HepG2 (cell line): ENCODE measurements around the gene MAP3K14. TPM values are rescaled to one million over a fixed set of nuclear protein-coding genes. Genes with fewer than 3 reads are reported as not detected.

Experiments
- ATAC-seq: fragments of 200-7000 bp; cut with Tn5 transposase; 3 replicates; pipeline ENCODE4 v1.9.1; 2020; ENCODE audit warnings: mild to moderate bottlenecking, moderate library complexity
- BruUV-seq: library from RNA; stranded (reverse); fragments of 400-500 nt; replicated peaks from 2 replicates; lab custom pipeline; 2021; lab: Mats Ljungman, UMichigan
- CTCF ChIA-PET: fragments of 300-600 bp; formaldehyde crosslinking; extraction: SDS; loops from one replicate; lab custom pipeline; 2021; ENCODE audit warnings: low total read pairs, inconsistent platforms, low intra/inter-chr PET ratio; lab: Yijun Ruan, JAX
- POLR2A ChIA-PET: fragments of 350-600 bp; sonication (Branson Sonifier 250); formaldehyde crosslinking; loops from one replicate; lab custom pipeline; 2020; ENCODE audit warnings: antibody characterized with exemption, inconsistent platforms; lab: Yijun Ruan, JAX
- DNase-seq: peaks from one replicate; pipeline ENCODE4 v3.0.0-alpha.2; 2015; ENCODE audit warnings: low spot score
- FAIRE-seq: peaks from 3 replicates; lab custom pipeline; 2011; peaks lifted over from hg19 to GRCh38; lab: Jason Lieb, UNC
- H2AFZ ChIP-seq: one replicate; pipeline ENCODE4 v1.6.1; 2011; ENCODE audit warnings: low read length, inconsistent platforms
- H3K27ac ChIP-seq: fragments of 300-600 bp; 3 replicates; pipeline ENCODE4 v1.8.0; 2011; ENCODE audit warnings: mixed run types, mild to moderate bottlenecking, mixed read lengths, low read length, inconsistent platforms; ENCODE audit not compliant: insufficient read depth; ENCODE audit errors: extremely low read length
- H3K27me3 ChIP-seq, 2 experiments: fragments of 200-600 bp in 1 of 2; 2 replicates in 1 of 2; 3 replicates in 1 of 2; pipeline versions ENCODE4 v1.6.0 to v1.8.0; 2011; ENCODE audit warnings: low read length in 2 of 2, mild to moderate bottlenecking in 2 of 2, moderate library complexity in 2 of 2, inconsistent platforms in 1 of 2; ENCODE audit not compliant: insufficient read depth in 2 of 2, control insufficient read depth in 1 of 2
- H3K36me3 ChIP-seq, 2 experiments: fragments of 200-600 bp in 1 of 2; replicated peaks in 1 of 2; 2 replicates in 1 of 2; 3 replicates in 1 of 2; pipeline versions ENCODE4 v1.5.1 to v1.8.0; 2011; ENCODE audit warnings: low read length in 2 of 2, inconsistent platforms in 1 of 2; ENCODE audit not compliant: insufficient read depth in 2 of 2, control insufficient read depth in 1 of 2
- H3K4me1 ChIP-seq: 2 replicates; pipeline ENCODE4 v1.5.1; 2012; ENCODE audit warnings: low read length, inconsistent platforms; ENCODE audit not compliant: insufficient read depth
- H3K4me2 ChIP-seq: 2 replicates; pipeline ENCODE4 v1.6.0; 2011; ENCODE audit warnings: low read depth, low read length, inconsistent platforms
- H3K4me3 ChIP-seq, 3 experiments: fragments of 200-600 bp in 1 of 3; sonication (generic), shearing (Covaris generic) in 1 of 3; replicated peaks in 1 of 3; 2 replicates each; pipeline ENCODE4 v1.5.1; 2011 to 2016; ENCODE audit warnings: low read length in 3 of 3, inconsistent platforms in 2 of 3, low read depth in 2 of 3, mild to moderate bottlenecking in 2 of 3, control low read depth in 1 of 3, mixed read lengths in 1 of 3; ENCODE audit not compliant: insufficient read depth in 1 of 3
- H3K79me2 ChIP-seq: one replicate; pipeline ENCODE4 v1.6.1; 2011; ENCODE audit warnings: low read length, inconsistent platforms; ENCODE audit not compliant: insufficient read depth
- H3K9ac ChIP-seq: 2 replicates; pipeline ENCODE4 v1.6.0; 2011; ENCODE audit warnings: mild to moderate bottlenecking, low read depth, low read length, inconsistent platforms; ENCODE audit not compliant: insufficient read depth
- H3K9me3 ChIP-seq: 2 replicates; pipeline ENCODE4 v1.5.1; 2012; ENCODE audit warnings: mild to moderate bottlenecking, low read length
- H4K20me1 ChIP-seq: 2 replicates; pipeline ENCODE4 v1.6.0; 2011; ENCODE audit warnings: inconsistent platforms, mild to moderate bottlenecking, low read length, moderate library complexity; ENCODE audit not compliant: insufficient read depth
- CBX5 ChIP-seq: sonication (generic); formaldehyde crosslinking; IDR thresholded peaks from 2 replicates; pipeline ENCODE4 v1.4.0; 2020; ENCODE audit warnings: missing genetic modification reagents, borderline replicate concordance
- FOXM1 ChIP-seq: sonication (generic); formaldehyde crosslinking; IDR thresholded peaks from 2 replicates; pipeline ENCODE4 v1.5.0; 2020; ENCODE audit warnings: missing genetic modification reagents
- KAT8 ChIP-seq: IDR thresholded peaks from 2 replicates; pipeline ENCODE4 v1.6.1; 2016; ENCODE audit warnings: missing genetic modification reagents, missing compliant biosample characterization
- RELA ChIP-seq: sonication (generic); formaldehyde crosslinking; IDR thresholded peaks from 2 replicates; pipeline ENCODE4 v1.4.0; 2020; ENCODE audit warnings: missing genetic modification reagents
- REXO4 ChIP-seq: sonication (generic); formaldehyde crosslinking; IDR thresholded peaks from 2 replicates; pipeline ENCODE4 v1.8.0; 2022; ENCODE audit warnings: missing genetic modification reagents, mild to moderate bottlenecking, borderline replicate concordance
- RFXANK ChIP-seq: IDR thresholded peaks from 2 replicates; pipeline ENCODE4 v1.6.1; 2016
- ZNF260 ChIP-seq: sonication (generic); formaldehyde crosslinking; IDR thresholded peaks from 2 replicates; pipeline ENCODE4 v1.4.0; 2020; ENCODE audit warnings: missing genetic modification reagents, low read depth, mild to moderate bottlenecking, borderline replicate concordance
- ZNF558 ChIP-seq: sonication (generic); formaldehyde crosslinking; IDR thresholded peaks from 2 replicates; pipeline ENCODE4 v1.9.0; 2022; ENCODE audit warnings: mild to moderate bottlenecking, missing genetic modification reagents, borderline replicate concordance
- ZNF772 ChIP-seq: sonication (generic); formaldehyde crosslinking; IDR thresholded peaks from 2 replicates; pipeline ENCODE4 v1.5.0; 2020; ENCODE audit warnings: mild to moderate bottlenecking, missing genetic modification reagents
- WGBS: methylation state at CpG from one replicate; pipeline ENCODE4 v1.1.6; 2017; ENCODE audit warnings: low lambda C conversion rate; 5-methylcytosine and 5-hydroxymethylcytosine counted together
- in situ Hi-C: cut with HindIII; loops from 2 replicates; pipeline ENCODE4 v1.10.0; 2017; ENCODE audit warnings: low pct_unique_long_range_greater_than_20kb; ENCODE audit not compliant: extremely low pct_ligation_motif_present
- intact Hi-C: fragments of 100-400 bp; cut with micrococcal nuclease; formaldehyde crosslinking; loops from one replicate; pipeline ENCODE4 v1.10.0; 2022; ENCODE audit not compliant: unreplicated experiment
- polyA plus RNA-seq, 8 experiments: library from polyadenylated mRNA; depleted of rRNA in 3 of 8; stranded (reverse) in 7 of 8; unstranded in 1 of 8; fragments of >200 nt; fragmentation: Illumina TruSeq in 4 of 8; extraction: Trizol in 4 of 8; gene quantifications; 2 replicates each; pipeline versions ENCODE4 v1.2.1 to v1.2.3, GENCODE V29; 2011 to 2016; ENCODE audit warnings: low read depth in 4 of 8, missing spikeins in 1 of 8, mixed read lengths in 1 of 8; ENCODE audit not compliant: insufficient read depth in 1 of 8
- total RNA-seq, 5 experiments: library from RNA; depleted of rRNA; stranded (reverse); fragments of >200 nt; fragmentation: Illumina TruSeq; extraction: Trizol; gene quantifications; 2 replicates each; pipeline ENCODE4 v1.2.3, GENCODE V29; 2016; ENCODE audit warnings: low read depth in 1 of 5
- TF ChIP-seq, protein P1 (sequence below), 2 experiments: sonication (generic) in 1 of 2; formaldehyde crosslinking in 1 of 2; IDR thresholded peaks; 2 replicates each; pipeline versions ENCODE4 v1.4.0 to v1.6.1; 2016 to 2020; ENCODE audit warnings: borderline replicate concordance in 1 of 2, low read depth in 1 of 2, mild to moderate bottlenecking in 1 of 2, missing genetic modification reagents in 1 of 2
- TF ChIP-seq, protein P2 (sequence below): sonication (generic); formaldehyde crosslinking; IDR thresholded peaks from 2 replicates; pipeline ENCODE4 v1.4.0; 2020; ENCODE audit warnings: missing genetic modification reagents

The MAP3K14 gene
- total and polyA plus RNA-seq, 2 of the 13 experiments (the other 11 are each of a cell fraction or from before 2014, with no cell fraction given), result 2.6 TPM

GRCh38 chr17:45318561-45319230 is 1.9 kb upstream of the MAP3K14 start (continued):
- TF ChIP-seq, protein P1, sequence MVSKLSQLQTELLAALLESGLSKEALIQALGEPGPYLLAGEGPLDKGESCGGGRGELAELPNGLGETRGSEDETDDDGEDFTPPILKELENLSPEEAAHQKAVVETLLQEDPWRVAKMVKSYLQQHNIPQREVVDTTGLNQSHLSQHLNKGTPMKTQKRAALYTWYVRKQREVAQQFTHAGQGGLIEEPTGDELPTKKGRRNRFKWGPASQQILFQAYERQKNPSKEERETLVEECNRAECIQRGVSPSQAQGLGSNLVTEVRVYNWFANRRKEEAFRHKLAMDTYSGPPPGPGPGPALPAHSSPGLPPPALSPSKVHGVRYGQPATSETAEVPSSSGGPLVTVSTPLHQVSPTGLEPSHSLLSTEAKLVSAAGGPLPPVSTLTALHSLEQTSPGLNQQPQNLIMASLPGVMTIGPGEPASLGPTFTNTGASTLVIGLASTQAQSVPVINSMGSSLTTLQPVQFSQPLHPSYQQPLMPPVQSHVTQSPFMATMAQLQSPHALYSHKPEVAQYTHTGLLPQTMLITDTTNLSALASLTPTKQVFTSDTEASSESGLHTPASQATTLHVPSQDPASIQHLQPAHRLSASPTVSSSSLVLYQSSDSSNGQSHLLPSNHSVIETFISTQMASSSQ (IDR thresholded peaks at IDR 0.05; ENCODE audit: low read depth), result no peak
- TF ChIP-seq, protein P1 (CRISPR knock-in tag; IDR thresholded peaks at IDR 0.05; ENCODE audit: borderline replicate concordance), result no peak
- TF ChIP-seq RELA (CRISPR knock-in tag) (no peak), RFXANK (CRISPR knock-in tag) (no peak)

GRCh38 chr17:45317111-45317928 is 500 bp upstream of the MAP3K14 start:
- ATAC-seq (peak; percentile 88), DNase-seq (peak; percentile 100), FAIRE-seq (peak; percentile 99)
- H3K9me3 ChIP-seq, result no peaks in the 10 kb centered on the region
- peaks cover 38% of the 10 kb centered on the region for H3K79me2 ChIP-seq
- under 1% methylated on average over 28 of the region's 54 CpGs for WGBS
- H3K4me3 ChIP-seq, result peak overlapping the region; percentile 43 to 86 (median 67)
- ChIA-PET POLR2A (interaction anchor here (0.5 to 4.6 kb wide), 23 partner anchors 9 to 610 kb away, joined by 3 to 28 read pairs (median 5); partner anchors contain the start of genes HEXIM1, HEXIM2 and NMT1), CTCF (interaction anchor here (1.0 kb wide), 1 partner anchor 40 kb away, joined by 3 read pairs; no protein-coding TSS in a partner anchor)
- no TSS peak for BruUV-seq
- H2AFZ ChIP-seq, result peak overlapping the region; percentile 1
- H4K20me1 ChIP-seq, result no peaks in the 10 kb centered on the region
- H3K36me3 ChIP-seq, result no peaks in the 10 kb centered on the region
- H3K27ac ChIP-seq, result peak overlapping the region; percentile 47
- peaks cover 2 to 36% of the 10 kb centered on the region in 2 experiments; a peak in 3 of 5 replicates for H3K27me3 ChIP-seq
- intact Hi-C loops, result loop anchor here (2.0 kb wide), 1 partner anchor 183 kb away; the partner anchor contains the start of gene ACBD4
- H3K9ac ChIP-seq, result peak overlapping the region; percentile 87
- peaks cover 59% of the 10 kb centered on the region for H3K4me1 ChIP-seq
- H3K4me2 ChIP-seq, result peak overlapping the region; percentile 94
- in situ Hi-C loops, result no loop called here
- TF ChIP-seq REXO4 (CRISPR knock-in tag), result no peak
- TF ChIP-seq KAT8 (CRISPR knock-in tag), result peak; percentile 71
- TF ChIP-seq, protein P2, sequence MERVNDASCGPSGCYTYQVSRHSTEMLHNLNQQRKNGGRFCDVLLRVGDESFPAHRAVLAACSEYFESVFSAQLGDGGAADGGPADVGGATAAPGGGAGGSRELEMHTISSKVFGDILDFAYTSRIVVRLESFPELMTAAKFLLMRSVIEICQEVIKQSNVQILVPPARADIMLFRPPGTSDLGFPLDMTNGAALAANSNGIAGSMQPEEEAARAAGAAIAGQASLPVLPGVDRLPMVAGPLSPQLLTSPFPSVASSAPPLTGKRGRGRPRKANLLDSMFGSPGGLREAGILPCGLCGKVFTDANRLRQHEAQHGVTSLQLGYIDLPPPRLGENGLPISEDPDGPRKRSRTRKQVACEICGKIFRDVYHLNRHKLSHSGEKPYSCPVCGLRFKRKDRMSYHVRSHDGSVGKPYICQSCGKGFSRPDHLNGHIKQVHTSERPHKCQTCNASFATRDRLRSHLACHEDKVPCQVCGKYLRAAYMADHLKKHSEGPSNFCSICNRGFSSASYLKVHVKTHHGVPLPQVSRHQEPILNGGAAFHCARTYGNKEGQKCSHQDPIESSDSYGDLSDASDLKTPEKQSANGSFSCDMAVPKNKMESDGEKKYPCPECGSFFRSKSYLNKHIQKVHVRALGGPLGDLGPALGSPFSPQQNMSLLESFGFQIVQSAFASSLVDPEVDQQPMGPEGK (CRISPR knock-in tag), result peak; percentile 6; the same call in 1 of the 2 replicates
- no peak for TF ChIP-seq ZNF260 (CRISPR knock-in tag)
- TF ChIP-seq ZNF558 (CRISPR knock-in tag), result no peak
- no peak for TF ChIP-seq CBX5
- TF ChIP-seq FOXM1, result no peak
- TF ChIP-seq ZNF772 (CRISPR knock-in tag), result peak; percentile 47; the same call in 1 of the 2 replicates
